Measurements from ENCODE around the gene SLC7A1.

SLC7A1 gene

DNA sequence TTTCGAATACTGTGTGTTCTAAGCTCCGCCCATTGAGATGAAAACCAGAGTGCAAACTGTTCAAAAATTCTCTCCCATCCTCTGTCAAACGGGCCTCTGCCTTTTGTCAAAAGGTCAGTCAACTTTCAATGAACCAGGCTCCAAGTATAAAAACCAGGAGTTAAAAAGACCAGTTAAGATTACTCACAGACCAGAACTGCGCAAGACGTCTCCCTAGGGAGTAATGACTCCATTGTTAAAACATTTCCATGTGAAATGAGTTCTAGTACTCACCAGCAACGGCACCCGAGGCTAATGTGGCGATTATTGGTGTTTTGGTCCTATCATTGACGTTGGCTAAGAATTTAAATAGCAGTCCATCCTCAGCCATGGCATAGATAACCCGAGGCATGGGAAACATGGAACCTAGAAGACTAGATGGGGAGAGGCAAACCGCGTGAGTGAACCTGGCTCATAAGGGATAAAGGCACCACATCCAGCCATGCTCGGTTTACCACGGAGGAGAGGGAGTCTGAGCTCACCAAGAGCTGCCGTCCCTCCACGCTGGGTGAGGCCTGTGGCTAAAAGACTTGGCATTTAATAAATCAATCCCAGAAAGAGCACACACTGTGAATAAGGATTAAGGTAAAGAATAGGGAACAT is 73.3 kb downstream of the SLC7A1 start:
- TF ChIP-seq, protein P1, sequence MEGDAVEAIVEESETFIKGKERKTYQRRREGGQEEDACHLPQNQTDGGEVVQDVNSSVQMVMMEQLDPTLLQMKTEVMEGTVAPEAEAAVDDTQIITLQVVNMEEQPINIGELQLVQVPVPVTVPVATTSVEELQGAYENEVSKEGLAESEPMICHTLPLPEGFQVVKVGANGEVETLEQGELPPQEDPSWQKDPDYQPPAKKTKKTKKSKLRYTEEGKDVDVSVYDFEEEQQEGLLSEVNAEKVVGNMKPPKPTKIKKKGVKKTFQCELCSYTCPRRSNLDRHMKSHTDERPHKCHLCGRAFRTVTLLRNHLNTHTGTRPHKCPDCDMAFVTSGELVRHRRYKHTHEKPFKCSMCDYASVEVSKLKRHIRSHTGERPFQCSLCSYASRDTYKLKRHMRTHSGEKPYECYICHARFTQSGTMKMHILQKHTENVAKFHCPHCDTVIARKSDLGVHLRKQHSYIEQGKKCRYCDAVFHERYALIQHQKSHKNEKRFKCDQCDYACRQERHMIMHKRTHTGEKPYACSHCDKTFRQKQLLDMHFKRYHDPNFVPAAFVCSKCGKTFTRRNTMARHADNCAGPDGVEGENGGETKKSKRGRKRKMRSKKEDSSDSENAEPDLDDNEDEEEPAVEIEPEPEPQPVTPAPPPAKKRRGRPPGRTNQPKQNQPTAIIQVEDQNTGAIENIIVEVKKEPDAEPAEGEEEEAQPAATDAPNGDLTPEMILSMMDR (IDR thresholded peaks at IDR 0.05; ENCODE audit: low read depth, low read length, missing control alignments), result no peak
- H3K4me3 ChIP-seq (ENCODE audit: low read depth, low read length), result no peak overlapping the region
- DNase-seq (ENCODE audit: low read depth), result no peak

DNA sequence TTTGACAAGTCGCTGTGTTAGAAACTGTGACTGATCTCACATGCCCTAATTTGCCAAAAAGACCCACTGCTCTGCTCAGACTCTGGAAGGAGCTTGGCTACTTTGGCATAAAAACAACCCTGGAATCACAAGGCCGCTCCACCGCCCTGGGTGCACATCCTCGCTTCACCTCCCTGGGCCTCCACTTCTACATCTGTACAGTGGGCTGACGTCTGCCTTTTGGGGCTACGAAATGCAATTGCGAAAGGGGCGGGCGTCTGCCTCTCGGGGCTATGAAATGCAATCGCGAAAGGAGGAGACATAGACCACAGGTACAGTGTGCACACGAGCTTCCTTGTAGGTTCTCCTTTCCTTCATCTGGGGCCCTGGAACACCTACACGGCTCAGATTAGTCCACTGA is 74.2 kb downstream of the SLC7A1 start:
- TF ChIP-seq, protein P1 (IDR thresholded peaks at IDR 0.05; ENCODE audit: low read depth, low read length, missing control alignments), result no peak
- no peak for DNase-seq (ENCODE audit: low read depth)
- no peak overlapping the region for H3K4me3 ChIP-seq (ENCODE audit: low read depth, low read length)

DNA sequence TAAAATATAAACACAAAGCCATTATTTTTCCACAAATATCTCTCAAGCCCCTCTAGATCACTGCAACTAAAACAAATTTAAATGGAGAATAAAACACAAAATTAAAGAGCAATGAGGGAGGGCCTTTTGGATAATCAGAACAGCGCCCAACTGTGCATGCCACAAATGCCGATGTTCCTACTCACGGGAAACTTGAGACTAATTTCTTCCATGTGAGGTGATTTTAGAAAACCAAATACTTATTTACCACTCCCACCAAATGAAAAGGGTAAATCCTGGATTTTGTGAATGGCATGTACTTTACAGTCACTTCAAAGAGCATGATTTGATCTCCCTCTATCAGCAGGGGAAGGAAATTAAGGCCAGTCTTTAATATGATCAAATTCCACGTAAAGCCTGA is 74.8 kb downstream of the SLC7A1 start:
- no peak for DNase-seq (ENCODE audit: low read depth)

DNA sequence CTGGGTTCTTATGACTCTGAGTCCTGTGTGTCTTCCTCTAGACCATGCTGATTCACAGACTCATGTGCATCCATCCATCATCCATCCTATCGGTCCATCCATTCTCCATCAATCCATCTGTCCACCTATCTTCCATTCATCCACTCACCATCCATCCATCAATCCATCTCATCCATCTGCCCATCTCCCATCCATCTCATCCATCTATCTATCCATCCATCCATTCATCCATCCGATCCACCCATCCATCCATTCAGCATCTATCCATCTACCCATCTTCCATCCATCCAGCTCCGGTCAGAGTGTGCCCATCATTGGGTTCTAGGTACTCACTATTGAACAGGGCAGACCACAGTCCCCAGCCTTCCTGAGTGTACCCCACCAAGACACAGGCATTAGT is 75.6 kb downstream of the SLC7A1 start:
- TF ChIP-seq, protein P1 (IDR thresholded peaks at IDR 0.05; ENCODE audit: low read depth, low read length, missing control alignments), result no peak
- DNase-seq (ENCODE audit: low read depth), result no peak
- H3K4me3 ChIP-seq (ENCODE audit: low read depth, low read length), result no peak overlapping the region

More for the DNA sequence above, 74.8 kb downstream of the SLC7A1 start:
- TF ChIP-seq, protein P1 (IDR thresholded peaks at IDR 0.05; ENCODE audit: low read depth, low read length, missing control alignments), result no peak
- H3K4me3 ChIP-seq (ENCODE audit: low read depth, low read length), result no peak overlapping the region

DNA sequence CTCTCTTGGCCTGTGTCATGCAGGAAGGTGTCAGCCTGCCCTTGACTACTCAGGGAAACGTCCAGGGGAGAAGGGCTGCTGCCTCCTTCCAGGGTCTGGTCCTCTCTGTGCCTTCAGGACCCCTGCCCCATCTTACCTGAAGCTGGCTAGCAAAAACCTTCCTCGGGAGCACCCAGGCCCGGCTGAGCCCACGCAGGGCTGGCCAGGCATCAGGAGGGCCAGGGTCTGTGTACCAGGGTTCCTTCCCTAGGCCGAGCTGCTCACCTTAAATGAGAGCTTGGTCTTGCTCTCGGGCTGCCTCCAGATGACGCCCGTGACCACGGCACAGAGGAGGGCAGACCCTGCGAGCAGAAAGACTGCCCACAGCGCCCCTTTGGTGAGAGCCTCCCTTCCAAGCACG is 78.6 kb downstream of the SLC7A1 start:
- TF ChIP-seq, protein P1 (IDR thresholded peaks at IDR 0.05; ENCODE audit: low read depth, low read length, missing control alignments), result no peak
- no peak for DNase-seq (ENCODE audit: low read depth)
- H3K4me3 ChIP-seq (ENCODE audit: low read depth, low read length), result no peak overlapping the region

DNA sequence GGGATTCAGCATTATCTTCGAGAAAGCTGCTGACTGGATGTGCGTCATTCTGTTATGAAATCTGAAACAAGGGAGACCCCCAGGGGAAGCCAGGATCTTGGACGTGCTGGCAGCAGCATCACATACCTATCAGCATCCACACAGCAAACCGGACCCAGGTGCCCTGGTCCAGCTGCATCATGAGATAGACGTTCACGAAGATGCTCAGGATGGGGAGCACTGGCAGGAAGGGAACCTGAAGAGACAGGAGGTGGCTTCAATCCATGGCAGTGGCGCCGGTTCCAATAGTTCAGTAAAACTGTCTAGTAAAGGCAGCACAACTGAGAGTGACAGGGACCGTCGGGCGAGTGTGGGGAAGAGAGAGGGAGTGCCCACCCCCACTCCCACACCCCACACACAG is 79.5 kb downstream of the SLC7A1 start:
- TF ChIP-seq, protein P1 (IDR thresholded peaks at IDR 0.05; ENCODE audit: low read depth, low read length, missing control alignments), result no peak
- no peak for DNase-seq (ENCODE audit: low read depth)
- H3K4me3 ChIP-seq (ENCODE audit: low read depth, low read length), result no peak overlapping the region

DNA sequence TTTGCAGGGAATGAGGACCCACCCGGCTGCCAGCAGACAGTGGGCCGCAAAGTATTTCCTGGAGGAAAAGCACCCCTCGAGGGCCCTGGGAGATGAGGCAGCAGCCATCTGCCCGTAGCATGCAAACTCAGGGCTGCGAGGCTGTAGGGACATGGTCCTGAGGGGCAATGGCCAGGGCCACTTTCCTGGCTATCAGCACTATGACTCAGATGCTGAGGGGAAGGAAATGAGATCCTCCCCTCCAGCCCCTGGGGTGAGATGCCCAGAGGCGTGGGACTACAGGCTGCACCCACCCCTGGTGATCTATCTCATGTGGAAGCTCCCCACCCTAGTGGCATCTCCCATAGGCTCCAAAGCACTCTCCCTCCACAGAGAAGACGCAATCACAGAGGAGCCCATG is 80.1 kb downstream of the SLC7A1 start:
- no peak overlapping the region for H3K4me3 ChIP-seq (ENCODE audit: low read depth, low read length)
- no peak for DNase-seq (ENCODE audit: low read depth)
- TF ChIP-seq, protein P1 (IDR thresholded peaks at IDR 0.05; ENCODE audit: low read depth, low read length, missing control alignments), result no peak

All from GM12864 (cell line).